ENCODE measurements around the gene SEMA6C. TPM values are rescaled to one million over a fixed set of nuclear protein-coding genes. Genes with fewer than 3 reads are reported as not detected.

The SEMA6C gene
- total RNA-seq, 4 donors from 2014 or later: 2.5 to 5.9 (median 3.4) TPM

GRCh38 chr1:151142411-151143056, 3.9 kb downstream of the SEMA6C start:
- Histone ChIP-seq H3K4me1 (peaks cover 20 to 25% of the 10 kb centered on the region in 2 donors), H3K36me3 (no peaks in the 10 kb centered on the region), H3K27me3 (no peaks in the 10 kb centered on the region), H3K9me3 (no peaks in the 10 kb centered on the region), H3K4me3 (replicated peaks in 1 of 3) (no peak overlapping the region), H3K27ac (no peak overlapping the region)
- WGBS, 2 donors: 53 to 73% methylated on average over 3 to 5 of the region's 5 CpGs
- TF ChIP-seq POLR2A (IDR thresholded peaks at IDR 0.05): no peak
- TF ChIP-seq CTCF (IDR thresholded peaks at IDR 0.05): no peak
- intact Hi-C loops (cut with DNase I): no loop called here
- DNase-seq: no peak

- DNase-seq: no peak
- no peaks in the 10 kb centered on the region for H3K4me1 ChIP-seq
- TF ChIP-seq CTCF (IDR thresholded peaks at IDR 0.05) (no peak), POLR2A (IDR thresholded peaks at IDR 0.05) (no peak)
- no peak overlapping the region for H3K4me3 ChIP-seq (replicated peaks in 1 of 3)
- WGBS, 2 donors: 78 to 83% methylated on average over 7 of the region's 7 CpGs
- H3K27me3 ChIP-seq: no peaks in the 10 kb centered on the region
- no peaks in the 10 kb centered on the region for H3K36me3 ChIP-seq
- no peaks in the 10 kb centered on the region for H3K9me3 ChIP-seq
- no peak overlapping the region for H3K27ac ChIP-seq
- intact Hi-C loops (cut with DNase I): no loop called here
These were observed 8.6 kb downstream of the SEMA6C start for GRCh38 chr1:151137789-151138188.

DNA sequence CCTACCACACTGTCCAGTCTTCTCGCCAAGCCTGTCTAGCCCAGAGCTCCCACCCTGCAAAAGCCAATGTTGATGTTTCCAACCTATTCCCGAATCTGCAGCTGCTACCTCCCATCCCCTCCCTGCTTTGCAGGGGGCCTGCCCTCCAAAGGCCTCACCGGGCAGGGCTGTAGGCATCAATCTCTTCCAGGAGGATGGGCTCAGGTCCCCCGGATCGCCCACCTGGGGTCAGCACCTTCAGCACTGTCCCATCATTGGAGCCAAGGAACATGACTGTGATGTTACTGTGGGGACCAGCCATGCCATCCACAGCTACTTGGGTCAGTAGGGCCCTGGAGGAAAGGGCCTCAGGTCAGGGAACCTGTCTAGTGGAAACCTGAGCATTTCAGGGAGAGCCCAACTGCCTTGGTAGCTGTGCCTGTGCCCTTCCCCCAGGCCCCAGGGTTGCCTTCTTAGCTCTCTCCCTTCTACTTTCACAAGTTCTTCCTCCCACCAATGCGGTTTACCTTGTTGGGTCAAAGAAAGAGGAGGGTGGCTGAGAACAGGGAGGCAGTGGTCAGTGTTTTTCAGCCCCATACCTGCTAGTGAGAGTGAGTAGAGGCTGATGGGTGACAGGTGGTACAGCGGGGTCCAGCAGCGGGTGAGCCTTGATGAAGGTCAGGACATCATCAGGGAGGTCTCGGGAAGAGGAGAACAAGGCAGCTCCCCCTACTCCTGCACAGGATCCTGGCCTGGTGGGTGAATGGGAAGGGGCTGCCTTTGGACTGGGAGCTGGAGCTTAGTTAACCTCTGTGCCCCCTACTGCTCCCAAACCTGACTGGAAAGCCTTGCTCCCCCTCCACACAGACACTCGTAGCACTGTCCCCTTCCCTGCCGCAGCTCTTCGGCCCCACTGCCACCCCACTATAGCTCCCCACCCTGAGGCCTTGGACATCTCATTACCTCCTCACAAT, 10.7 kb downstream of the SEMA6C start:
- peaks cover 7 to 9% of the 10 kb centered on the region in 2 donors for H3K4me1 ChIP-seq
- H3K4me3 ChIP-seq (replicated peaks in 1 of 3): no peak overlapping the region
- DNase-seq: no peak
- no peaks in the 10 kb centered on the region for H3K27me3 ChIP-seq
- no peak overlapping the region for H3K27ac ChIP-seq
- H3K36me3 ChIP-seq: no peaks in the 10 kb centered on the region
- 85 to 89% methylated on average over 10 to 12 of the region's 12 CpGs for WGBS, 2 donors
- no peaks in the 10 kb centered on the region for H3K9me3 ChIP-seq
- intact Hi-C loops (cut with DNase I): no loop called here
- no peak for TF ChIP-seq POLR2A (IDR thresholded peaks at IDR 0.05)
- TF ChIP-seq CTCF (IDR thresholded peaks at IDR 0.05): no peak

DNA sequence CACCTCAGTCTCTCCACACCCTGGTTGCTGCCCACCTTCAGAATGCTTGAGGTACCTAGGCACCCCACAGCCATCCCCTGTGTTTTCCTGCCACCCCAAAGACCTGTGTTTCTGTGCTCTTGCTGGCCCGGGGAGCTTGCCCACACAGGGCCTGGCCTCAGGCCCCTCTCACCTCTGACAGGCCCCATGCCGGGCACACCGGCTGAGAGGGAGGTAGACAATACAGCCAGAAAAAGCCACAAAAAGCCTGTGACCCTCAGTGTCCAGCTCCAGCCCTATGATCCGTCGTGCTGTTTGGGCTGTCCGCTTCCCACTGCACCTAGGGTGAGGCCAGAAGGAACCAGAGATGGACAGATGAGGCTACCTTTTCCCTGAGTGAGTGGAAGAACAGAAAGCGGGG, 11.4 kb downstream of the SEMA6C start:
- DNase-seq: no peak
- WGBS, 2 donors: 95 to 97% methylated on average over 4 to 5 of the region's 7 CpGs
- TF ChIP-seq POLR2A (IDR thresholded peaks at IDR 0.05): no peak
- TF ChIP-seq CTCF (IDR thresholded peaks at IDR 0.05): no peak

GRCh38 chr1:151134396-151134795, 12.0 kb downstream of the SEMA6C start:
- no peak overlapping the region for H3K27ac ChIP-seq
- TF ChIP-seq POLR2A (IDR thresholded peaks at IDR 0.05) (no peak), CTCF (IDR thresholded peaks at IDR 0.05) (no peak)
- 88 to 90% methylated on average over 2 to 3 of the region's 3 CpGs for WGBS, 2 donors
- intact Hi-C loops (cut with DNase I): no loop called here
- H3K27me3 ChIP-seq: no peaks in the 10 kb centered on the region
- H3K4me1 ChIP-seq: peaks cover 7 to 10% of the 10 kb centered on the region in 2 donors
- H3K36me3 ChIP-seq: no peaks in the 10 kb centered on the region
- H3K9me3 ChIP-seq: no peaks in the 10 kb centered on the region
- DNase-seq: no peak
- H3K4me3 ChIP-seq (replicated peaks in 1 of 3): no peak overlapping the region

More for the DNA sequence above, 11.4 kb downstream of the SEMA6C start:
- no peaks in the 10 kb centered on the region for H3K36me3 ChIP-seq
- intact Hi-C loops (cut with DNase I): no loop called here
- no peak overlapping the region for H3K27ac ChIP-seq
- H3K4me1 ChIP-seq: peaks cover 7 to 10% of the 10 kb centered on the region in 2 donors
- H3K9me3 ChIP-seq: no peaks in the 10 kb centered on the region
- H3K4me3 ChIP-seq (replicated peaks in 1 of 3): no peak overlapping the region
- no peaks in the 10 kb centered on the region for H3K27me3 ChIP-seq
